Tibial artery (tissue), 4 donors: ENCODE measurements around the gene CNGB1.
"Not testable (repeated sequence)": the region's sequence is repeated elsewhere in the genome, so short reads cannot be mapped to it uniquely, and the experiment has no call there.

ENCODE experiments used
- DNase-seq, 2 donors: peaks; one replicate each; pipeline ENCODE4 v3.0.0-alpha.2; 2019
- H3K27ac ChIP-seq, 2 donors: fragments of 200-600 bp; sonication (generic) in 1 of 2; 1 replicate in 1 of 2; 2 replicates in 1 of 2; pipeline ENCODE4 v1.5.1; 2018 to 2019; ENCODE audit warnings: mild to moderate bottlenecking in 1 of 2
- H3K27me3 ChIP-seq, 2 donors: fragments of 200-600 bp; sonication (generic) in 1 of 2; one replicate each; pipeline versions ENCODE4 v1.5.1 to v1.6.0; 2016 to 2019
- H3K36me3 ChIP-seq, 3 donors: fragments of 200-600 bp; sonication (generic) in 2 of 3; one replicate each; pipeline ENCODE4 v1.5.1; 2016 to 2019; ENCODE audit warnings: mild to moderate bottlenecking in 2 of 3
- H3K4me1 ChIP-seq, 4 donors: fragments of 200-600 bp; sonication (generic) in 2 of 4; 1 replicate in 3 of 4; 2 replicates in 1 of 4; pipeline ENCODE4 v1.5.1; 2016 to 2019
- H3K4me3 ChIP-seq, 2 donors: fragments of 200-600 bp; sonication (generic) in 1 of 2; 1 replicate in 1 of 2; 2 replicates in 1 of 2; pipeline ENCODE4 v1.5.1; 2018 to 2019; ENCODE audit warnings: mild to moderate bottlenecking in 2 of 2
- H3K9me3 ChIP-seq, 3 donors: fragments of 200-600 bp; sonication (generic) in 1 of 3; one replicate each; pipeline ENCODE4 v1.5.1; 2016 to 2019
- CTCF ChIP-seq, 2 experiments: fragments of 200-600 bp in 1 of 2; fragments of 450-650 bp in 1 of 2; IDR thresholded peaks; one replicate each; pipeline ENCODE4 v1.5.1; 2017 to 2019; ENCODE audit warnings: antibody characterized with exemption in 2 of 2, mild to moderate bottlenecking in 1 of 2, moderate library complexity in 1 of 2
- intact Hi-C: fragments of 100-400 bp; cut with DNase I; formaldehyde crosslinking; loops from one replicate; pipeline ENCODE4 v1.15.0; 2023; ENCODE audit warnings: low total_unique reads

The CNGB1 gene

GRCh38 chr16:57865746-57866528 is 105.0 kb downstream of the CNGB1 start:
- TF ChIP-seq CTCF (IDR thresholded peaks at IDR 0.05): no peak
- no peak for DNase-seq
- no peak overlapping the region for H3K27ac ChIP-seq
- no peak overlapping the region for H3K4me3 ChIP-seq
- intact Hi-C loops: no loop called here
- peaks cover 0 to 4% (median 2%) of the 10 kb centered on the region in 4 donors for H3K4me1 ChIP-seq
- H3K36me3 ChIP-seq: no peaks in the 10 kb centered on the region
- H3K27me3 ChIP-seq: peaks cover 0 to 12% of the 10 kb centered on the region in 2 donors
- H3K9me3 ChIP-seq: no peaks in the 10 kb centered on the region

GRCh38 chr16:57863434-57864160 is 107.3 kb downstream of the CNGB1 start:
- peaks cover 0 to 4% (median 2%) of the 10 kb centered on the region in 4 donors for H3K4me1 ChIP-seq
- no peak overlapping the region for H3K4me3 ChIP-seq
- peaks cover 0 to 12% of the 10 kb centered on the region in 2 donors for H3K27me3 ChIP-seq
- no peaks in the 10 kb centered on the region for H3K9me3 ChIP-seq
- intact Hi-C loops: loop anchor here (5.0 kb wide), 1 partner anchor 106 kb away; no protein-coding TSS in a partner anchor
- no peaks in the 10 kb centered on the region for H3K36me3 ChIP-seq
- H3K27ac ChIP-seq: no peak overlapping the region
- TF ChIP-seq CTCF (IDR thresholded peaks at IDR 0.05): peak; percentile 38 to 53
- DNase-seq: peak; percentile 65 to 73

- H3K4me3 ChIP-seq: no peak overlapping the region
- H3K9me3 ChIP-seq: no peaks in the 10 kb centered on the region
- no peak for TF ChIP-seq CTCF (IDR thresholded peaks at IDR 0.05)
- H3K4me1 ChIP-seq: peaks cover 0 to 4% (median 2%) of the 10 kb centered on the region in 4 donors
- H3K27me3 ChIP-seq: peaks cover 0 to 12% of the 10 kb centered on the region in 2 donors
- intact Hi-C loops: loop anchor here (5.0 kb wide), 1 partner anchor 106 kb away; no protein-coding TSS in a partner anchor
- DNase-seq: no peak
- H3K36me3 ChIP-seq: no peaks in the 10 kb centered on the region
- H3K27ac ChIP-seq: no peak overlapping the region
These were observed 108.1 kb downstream of the CNGB1 start for GRCh38 chr16:57862698-57863433.

GRCh38 chr16:57859331-57859730 is 111.6 kb downstream of the CNGB1 start:
- peaks cover 0 to 9% of the 10 kb centered on the region in 2 donors for H3K27me3 ChIP-seq
- no peak overlapping the region for H3K27ac ChIP-seq
- H3K9me3 ChIP-seq: peaks cover 0 to 9% (median 0%) of the 10 kb centered on the region in 3 donors
- DNase-seq: no peak
- no peak for TF ChIP-seq CTCF (IDR thresholded peaks at IDR 0.05)
- intact Hi-C loops: no loop called here
- H3K36me3 ChIP-seq: no peaks in the 10 kb centered on the region
- H3K4me1 ChIP-seq: peaks cover 0 to 4% (median 2%) of the 10 kb centered on the region in 4 donors
- no peak overlapping the region for H3K4me3 ChIP-seq

- Histone ChIP-seq H3K4me1 (peaks cover 0 to 4% (median 2%) of the 10 kb centered on the region in 4 donors), H3K9me3 (peaks cover 0 to 9% (median 0%) of the 10 kb centered on the region in 3 donors), H3K4me3 (no peak overlapping the region), H3K27ac (no peak overlapping the region), H3K27me3 (peaks cover 0 to 9% of the 10 kb centered on the region in 2 donors), H3K36me3 (no peaks in the 10 kb centered on the region)
- intact Hi-C loops: no loop called here
- no peak for DNase-seq
- no peak for TF ChIP-seq CTCF (IDR thresholded peaks at IDR 0.05)
These were observed 112.3 kb downstream of the CNGB1 start for GRCh38 chr16:57858635-57859034.

- H3K27ac ChIP-seq, H3K4me1 ChIP-seq, DNase-seq, H3K4me3 ChIP-seq, H3K27me3 ChIP-seq, H3K9me3 ChIP-seq, intact Hi-C loops, H3K36me3 ChIP-seq: not testable (repeated sequence)
These were observed 112.9 kb downstream of the CNGB1 start for GRCh38 chr16:57857991-57858390.
